Cardiac muscle cell (in vitro differentiated cells and primary cell): ENCODE measurements around the gene TLE4. TPM values are rescaled to one million over a fixed set of nuclear protein-coding genes. Genes with fewer than 3 reads are reported as not detected.

Source experiments
- DNase-seq, 2 donors: peaks; one replicate each; pipeline versions ENCODE4 v3.0.0 to v3.0.0-alpha.2; 2010 to 2017; ENCODE audit warnings: low read depth in 1 of 2, low spot score in 1 of 2
- H3K27ac ChIP-seq: fragments of 200-600 bp; sonication (generic); 2 replicates; pipeline ENCODE4 v1.5.1; 2016
- H3K27me3 ChIP-seq: fragments of 200-600 bp; sonication (generic); 2 replicates; pipeline ENCODE4 v1.6.0; 2016; ENCODE audit warnings: control low read depth
- H3K36me3 ChIP-seq: fragments of 200-600 bp; sonication (generic); 2 replicates; pipeline ENCODE4 v1.5.1; 2016; ENCODE audit warnings: control low read depth
- H3K4me1 ChIP-seq: fragments of 200-600 bp; sonication (generic); 2 replicates; pipeline ENCODE4 v1.8.1; 2017; ENCODE audit warnings: low read depth, mild to moderate bottlenecking, mixed run types
- H3K4me3 ChIP-seq: fragments of 200-600 bp; sonication (generic); 2 replicates; pipeline ENCODE4 v1.5.1; 2016; ENCODE audit warnings: mild to moderate bottlenecking
- H3K9me3 ChIP-seq: fragments of 200-600 bp; sonication (generic); 2 replicates; pipeline ENCODE4 v1.5.1; 2017; ENCODE audit warnings: low read depth, mild to moderate bottlenecking, control low read depth
- CTCF ChIP-seq: IDR thresholded peaks from 2 replicates; pipeline ENCODE4 v1.5.1; 2012; ENCODE audit warnings: low read depth, mild to moderate bottlenecking, low read length
- polyA plus RNA-seq: library from polyadenylated mRNA; unstranded; fragments of >200 nt; fragmentation: Nextera tagmentation; extraction: Ambion mirVana; gene quantifications from 2 replicates; pipeline ENCODE4 v1.2.1, GENCODE V29; 2016
- total RNA-seq: library from RNA; depleted of rRNA; stranded (reverse); fragments of >200 nt; gene quantifications from 2 replicates; pipeline ENCODE4 v1.2.3, GENCODE V29; 2016

Gene TLE4
- total and polyA plus RNA-seq, 2 experiments from 2014 or later = 9.1 to 11.9 TPM

- no peak overlapping the region for H3K4me3 ChIP-seq
- H3K27ac ChIP-seq = no peak overlapping the region
- TF ChIP-seq CTCF = no peak
- no peaks in the 10 kb centered on the region for H3K27me3 ChIP-seq
- no peaks in the 10 kb centered on the region for H3K36me3 ChIP-seq
- no peak for DNase-seq
- no peaks in the 10 kb centered on the region for H3K9me3 ChIP-seq
- H3K4me1 ChIP-seq = no peaks in the 10 kb centered on the region
Measured at GRCh38 chr9:79592726-79593493, 21.1 kb downstream of the TLE4 start.

DNA sequence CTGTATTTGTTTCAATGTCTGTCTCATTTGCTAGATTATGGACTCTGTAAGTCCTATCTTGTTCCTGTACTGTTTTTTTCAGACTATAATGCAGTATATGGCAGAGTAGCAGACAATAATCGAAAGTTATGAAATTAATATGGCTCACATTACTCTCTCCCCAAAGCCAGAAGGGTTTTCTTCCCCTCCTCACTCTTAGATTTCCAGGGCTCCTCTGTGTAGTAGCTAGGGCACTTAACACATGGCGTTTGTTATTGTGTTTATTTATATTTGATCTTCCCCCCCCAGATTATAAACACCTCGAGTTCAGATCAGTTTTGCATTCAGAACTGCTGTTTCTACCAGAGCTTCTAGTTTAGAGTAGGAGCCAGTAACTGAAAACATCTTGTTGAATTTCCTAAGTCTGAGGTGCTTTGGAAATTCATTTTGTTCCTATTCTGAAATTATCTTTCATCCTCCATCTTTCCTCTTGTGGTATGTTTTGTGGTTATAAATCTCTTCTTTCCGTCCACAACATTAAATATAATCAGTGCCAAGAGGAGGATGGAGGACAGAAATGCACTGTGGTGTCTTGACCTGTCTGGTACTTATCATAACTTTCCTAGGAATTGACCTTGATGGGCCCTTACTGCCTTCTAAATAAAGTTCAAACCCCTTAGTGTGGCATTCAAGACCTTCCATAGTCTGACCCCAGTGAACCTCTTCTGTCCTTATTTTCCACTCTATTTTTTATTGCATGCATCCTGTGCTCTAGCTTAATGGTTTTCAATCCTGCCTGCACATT, 27.0 kb downstream of the TLE4 start:
- Histone ChIP-seq H3K9me3 (peaks cover 4% of the 10 kb centered on the region), H3K27me3 (no peaks in the 10 kb centered on the region), H3K36me3 (no peaks in the 10 kb centered on the region), H3K4me3 (no peak overlapping the region), H3K27ac (no peak overlapping the region), H3K4me1 (no peaks in the 10 kb centered on the region)
- no peak for TF ChIP-seq CTCF
- no peak for DNase-seq

DNA sequence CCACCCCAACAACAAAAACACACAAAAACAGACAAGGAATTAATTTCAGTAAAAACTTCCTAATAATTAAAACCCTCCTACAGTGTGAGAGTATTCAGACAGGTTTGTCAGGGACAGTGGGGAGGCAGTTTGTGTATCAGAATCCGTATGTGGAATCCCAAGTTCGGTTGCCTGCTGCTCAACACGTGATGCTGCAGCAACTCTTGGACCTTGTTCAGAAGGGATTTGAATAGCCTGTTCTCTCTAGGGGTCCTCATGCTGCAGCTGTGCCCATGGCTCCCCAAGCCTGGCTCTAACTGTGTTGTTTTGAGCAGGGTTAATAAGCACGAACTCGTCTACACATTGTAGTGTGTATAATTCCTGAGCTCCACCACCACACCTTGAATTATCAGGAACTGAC, 28.7 kb downstream of the TLE4 start:
- no peak for DNase-seq
- Histone ChIP-seq H3K9me3 (peaks cover 4% of the 10 kb centered on the region), H3K27ac (no peak overlapping the region), H3K4me3 (no peak overlapping the region), H3K4me1 (no peaks in the 10 kb centered on the region), H3K36me3 (no peaks in the 10 kb centered on the region), H3K27me3 (no peaks in the 10 kb centered on the region)
- no peak for TF ChIP-seq CTCF

DNA sequence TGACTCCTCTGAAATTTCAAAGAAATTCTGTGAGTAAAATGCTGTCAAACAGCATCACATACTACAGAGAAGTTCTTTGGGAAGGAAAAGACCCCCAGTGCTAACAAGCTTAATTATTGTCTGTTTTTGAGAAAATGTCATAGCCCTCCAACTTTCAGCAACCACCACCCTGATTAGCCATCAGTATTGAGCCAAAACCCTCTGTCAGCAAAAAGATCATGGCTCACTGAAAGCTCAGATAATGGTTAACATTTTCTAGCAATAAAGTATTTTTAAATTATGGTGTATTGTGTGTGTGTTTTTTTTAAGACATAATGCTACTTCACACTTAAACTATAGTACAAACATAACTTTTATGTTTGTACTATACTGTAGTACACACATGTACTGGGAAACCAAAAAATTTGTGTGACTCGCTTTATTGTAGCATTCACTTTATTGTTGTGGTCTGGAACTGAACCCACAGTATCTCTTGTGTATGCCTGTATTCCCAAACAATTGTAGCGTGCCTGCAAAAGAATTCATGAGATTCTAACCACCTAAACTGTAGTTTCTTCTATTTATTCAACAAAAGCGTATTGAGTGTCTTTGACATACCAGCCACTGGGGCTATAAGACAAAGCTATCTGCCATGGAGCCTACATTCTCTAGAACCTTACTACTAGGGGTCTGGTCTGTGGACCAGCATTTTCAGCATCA, 31.6 kb downstream of the TLE4 start:
- Histone ChIP-seq H3K27me3 (no peaks in the 10 kb centered on the region), H3K27ac (no peak overlapping the region), H3K4me3 (no peak overlapping the region), H3K4me1 (no peaks in the 10 kb centered on the region), H3K9me3 (peaks cover 4% of the 10 kb centered on the region), H3K36me3 (no peaks in the 10 kb centered on the region)
- DNase-seq = no peak
- TF ChIP-seq CTCF = no peak

- H3K4me1 ChIP-seq = no peaks in the 10 kb centered on the region
- DNase-seq = no peak
- no peak overlapping the region for H3K27ac ChIP-seq
Measured at GRCh38 chr9:79604149-79604548, 32.4 kb downstream of the TLE4 start.

More at GRCh38 chr9:79604149-79604548, 32.4 kb downstream of the TLE4 start:
- H3K9me3 ChIP-seq = peaks cover 4% of the 10 kb centered on the region
- H3K36me3 ChIP-seq = no peaks in the 10 kb centered on the region
- H3K27me3 ChIP-seq = no peaks in the 10 kb centered on the region
- TF ChIP-seq CTCF = no peak
- H3K4me3 ChIP-seq = no peak overlapping the region
